Esophagus (tissue), 2 donors: ENCODE measurements around the gene ETV6. TPM values are rescaled to one million over a fixed set of nuclear protein-coding genes. Genes with fewer than 3 reads are reported as not detected.
A peak's percentile ranks its signal among the peaks of the same experiment; 100 is the strongest.

Source experiments
- H3K27ac ChIP-seq, 2 donors: one replicate each; pipeline ENCODE4 v1.5.1; 2013; ENCODE audit warnings: low read depth in 2 of 2, mild to moderate bottlenecking in 2 of 2, inconsistent platforms in 1 of 2, low read length in 1 of 2, moderate library complexity in 1 of 2
- H3K27me3 ChIP-seq, 2 donors: one replicate each; pipeline ENCODE4 v1.6.1; 2013; ENCODE audit warnings: low read length in 2 of 2, control low read depth in 1 of 2, mild to moderate bottlenecking in 1 of 2; ENCODE audit not compliant: insufficient read depth in 2 of 2, control insufficient read depth in 1 of 2
- H3K36me3 ChIP-seq, 2 donors: one replicate each; pipeline ENCODE4 v1.6.1; 2013; ENCODE audit warnings: low read length in 1 of 2; ENCODE audit not compliant: control insufficient read depth in 2 of 2, insufficient read depth in 2 of 2
- H3K4me1 ChIP-seq, 2 donors: one replicate each; pipeline ENCODE4 v1.6.1; 2013; ENCODE audit warnings: low read length in 1 of 2; ENCODE audit not compliant: control insufficient read depth in 2 of 2, insufficient read depth in 2 of 2
- H3K4me3 ChIP-seq, 2 donors: one replicate each; pipeline ENCODE4 v1.5.1; 2013; ENCODE audit warnings: low read length in 2 of 2, mild to moderate bottlenecking in 2 of 2, low read depth in 1 of 2, moderate library complexity in 1 of 2
- H3K9me3 ChIP-seq, 2 donors: one replicate each; pipeline ENCODE4 v1.6.1; 2013; ENCODE audit warnings: mild to moderate bottlenecking in 2 of 2, low read depth in 1 of 2, low read length in 1 of 2, moderate library complexity in 1 of 2; ENCODE audit not compliant: control insufficient read depth in 2 of 2, insufficient read depth in 1 of 2
- WGBS, 2 donors: extraction: QIAGEN DNeasy Blood & Tissue Kit; methylation state at CpG; one replicate each; pipeline ENCODE4 v1.1.7; 2013; 5-methylcytosine and 5-hydroxymethylcytosine counted together
- polyA plus RNA-seq, 2 donors: library from polyadenylated mRNA; stranded (reverse); fragments of 200-250 nt; gene quantifications; one replicate each; pipeline ENCODE4 v1.2.3, GENCODE V29; 2013
- donor health status: healthy with polysubstance abuse.
- donor health status: Bipolar disorder and iron deficiency.

Gene ETV6
- polyA plus RNA-seq, 2 donors, result 5.4 to 5.6 TPM

DNA sequence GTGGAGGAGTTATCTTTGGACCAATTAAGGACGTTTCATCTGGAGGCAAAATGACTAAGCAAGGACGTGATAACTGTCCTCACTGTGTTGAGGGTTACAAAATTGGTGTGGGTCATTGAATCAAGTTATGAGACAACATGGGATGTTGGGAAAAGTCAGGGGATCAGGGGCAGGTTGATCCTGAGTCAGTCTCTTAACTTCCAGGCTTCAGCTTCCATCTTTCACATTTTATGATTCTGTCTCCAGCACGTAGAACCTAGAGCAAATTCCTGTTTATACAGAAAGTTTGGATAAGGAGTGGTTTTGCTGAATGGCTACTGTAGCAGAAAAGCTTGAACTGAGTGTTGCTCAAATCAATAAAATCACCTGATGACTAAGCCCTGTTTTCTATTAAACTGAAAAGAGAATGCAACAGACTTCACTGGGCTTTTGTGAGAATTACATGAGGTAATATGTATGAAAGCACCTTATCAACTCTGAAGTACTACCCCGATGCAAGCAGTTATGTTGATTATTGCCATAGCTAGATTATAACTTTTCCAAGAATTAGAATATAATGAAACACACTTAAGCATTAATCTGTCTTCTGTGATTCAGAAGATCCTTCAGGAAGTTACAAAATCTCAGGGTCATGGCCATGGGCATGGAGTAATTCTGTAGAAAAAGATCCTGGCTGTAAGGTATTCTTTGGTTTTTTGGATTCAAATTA lies 184.8 kb downstream of the ETV6 start:
- Histone ChIP-seq H3K36me3 (peaks cover 0 to 4% of the 10 kb centered on the region in 2 donors), H3K9me3 (no peaks in the 10 kb centered on the region), H3K27ac (peak overlapping the region in 1 of 2 donors; percentile 15), H3K4me1 (peaks cover 3 to 4% of the 10 kb centered on the region in 2 donors), H3K27me3 (no peaks in the 10 kb centered on the region), H3K4me3 (no peak overlapping the region)
- 37 to 47% methylated on average over 4 of the region's 4 CpGs for WGBS, 2 donors

DNA sequence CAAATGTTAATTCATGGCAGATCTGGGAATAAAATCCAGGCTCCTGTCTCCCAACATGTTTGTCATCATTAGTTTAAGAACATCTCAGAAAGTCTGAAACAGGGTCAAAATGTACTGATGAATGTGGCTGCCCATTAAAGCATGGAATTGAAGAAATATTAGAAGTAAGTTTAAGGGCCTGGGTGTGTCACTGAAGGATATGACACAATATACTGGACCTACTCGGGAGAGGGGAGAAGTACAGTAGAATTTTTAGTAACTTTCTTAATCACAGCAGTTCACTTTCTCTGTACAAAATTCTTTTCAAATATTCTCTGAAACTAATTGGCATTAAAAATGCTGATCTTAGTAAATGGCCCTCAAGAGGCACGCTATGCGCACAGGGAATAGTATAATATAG lies 185.5 kb downstream of the ETV6 start:
- Histone ChIP-seq H3K4me3 (no peak overlapping the region), H3K36me3 (peaks cover 0 to 6% of the 10 kb centered on the region in 2 donors), H3K27me3 (no peaks in the 10 kb centered on the region), H3K4me1 (peaks cover under 1 to 4% of the 10 kb centered on the region in 2 donors), H3K9me3 (no peaks in the 10 kb centered on the region), H3K27ac (no peak overlapping the region)
- WGBS, 2 donors, result 82 to 84% methylated on average over 3 of the region's 3 CpGs

DNA sequence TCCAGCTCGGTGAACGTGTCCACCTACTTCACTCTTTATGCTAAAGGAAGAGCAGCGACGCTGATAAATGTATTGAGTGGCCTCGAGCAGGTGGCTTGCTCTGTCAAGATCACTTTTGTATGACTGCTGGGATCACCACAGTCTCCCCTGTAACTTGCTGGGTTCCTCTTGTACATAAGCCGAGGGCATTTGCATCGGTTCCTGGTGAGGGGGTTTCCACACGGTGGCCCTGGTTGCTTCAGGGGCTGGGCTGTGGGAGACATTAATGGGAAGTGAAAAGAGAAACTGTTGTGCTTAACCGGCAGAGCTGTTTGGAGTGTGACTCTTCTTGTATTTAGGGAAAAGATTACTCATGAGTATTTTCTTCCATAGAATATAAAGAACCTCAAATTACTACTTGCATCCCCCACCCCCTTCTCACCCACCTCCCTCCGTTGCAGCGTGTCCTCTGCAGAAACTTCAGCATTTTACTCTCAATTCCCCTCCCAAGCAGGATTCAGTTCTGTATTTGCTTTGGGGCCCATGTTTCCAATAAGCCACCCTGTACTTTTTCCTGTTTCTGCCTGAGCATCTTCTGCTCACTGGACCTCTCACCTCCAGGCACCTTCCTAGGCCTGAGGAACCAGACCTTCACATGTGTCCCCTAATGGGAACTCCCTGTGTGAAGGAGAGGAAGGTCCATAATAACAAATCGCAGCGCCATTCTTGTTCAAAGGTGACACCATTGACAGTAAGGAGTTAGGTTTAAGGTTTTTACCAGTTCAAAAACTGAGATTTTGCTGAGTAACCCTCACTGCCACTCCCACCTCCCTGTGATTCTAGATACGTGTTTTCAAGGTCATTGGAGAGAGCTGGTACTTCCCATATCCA lies 187.0 kb downstream of the ETV6 start:
- Histone ChIP-seq H3K36me3 (peaks cover 0 to 13% of the 10 kb centered on the region in 2 donors), H3K27me3 (no peaks in the 10 kb centered on the region), H3K4me3 (no peak overlapping the region), H3K9me3 (no peaks in the 10 kb centered on the region), H3K4me1 (peaks cover 0 to 4% of the 10 kb centered on the region in 2 donors), H3K27ac (peak overlapping the region; percentile 16 to 66)
- 62 to 63% methylated on average over 14 of the region's 14 CpGs for WGBS, 2 donors

DNA sequence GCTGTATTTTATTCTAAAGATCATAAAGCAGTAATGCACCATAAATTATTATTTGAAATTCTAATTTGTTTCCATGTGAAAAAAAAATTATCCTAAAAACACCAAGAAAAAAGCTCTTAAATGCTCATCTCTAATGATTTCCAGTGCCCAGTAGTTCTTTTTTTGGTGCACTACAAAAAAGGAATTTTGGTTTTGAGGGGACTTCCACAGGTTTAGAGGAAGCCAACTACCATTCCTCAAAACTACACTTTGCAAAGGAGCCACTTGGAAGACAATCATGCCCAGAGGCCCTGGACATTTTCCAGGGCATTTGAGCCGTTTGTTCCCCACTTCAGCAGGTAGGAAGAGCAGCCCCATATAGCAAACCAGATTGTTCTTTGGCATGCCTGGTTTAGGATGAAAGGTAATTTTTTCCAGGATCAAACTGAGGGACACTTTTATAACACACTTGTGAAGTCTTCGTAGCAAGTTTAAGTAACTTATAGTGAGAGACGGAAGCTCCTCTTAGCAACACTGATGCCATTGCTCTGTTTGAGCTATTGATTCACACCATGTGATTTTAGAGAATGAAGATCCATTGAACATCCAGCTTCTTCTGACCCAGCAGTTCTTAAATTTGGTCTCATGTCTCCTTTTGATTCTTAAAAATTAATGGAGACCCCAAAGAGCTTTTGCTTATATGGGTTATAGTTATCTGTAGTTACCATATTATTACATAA lies 187.9 kb downstream of the ETV6 start:
- Histone ChIP-seq H3K36me3 (peaks cover 2 to 17% of the 10 kb centered on the region in 2 donors), H3K27me3 (no peaks in the 10 kb centered on the region), H3K4me1 (peaks cover 0 to 4% of the 10 kb centered on the region in 2 donors), H3K27ac (no peak overlapping the region), H3K4me3 (no peak overlapping the region), H3K9me3 (no peaks in the 10 kb centered on the region)
- 63% methylated on average over 3 of the region's 3 CpGs for WGBS, 2 donors

DNA sequence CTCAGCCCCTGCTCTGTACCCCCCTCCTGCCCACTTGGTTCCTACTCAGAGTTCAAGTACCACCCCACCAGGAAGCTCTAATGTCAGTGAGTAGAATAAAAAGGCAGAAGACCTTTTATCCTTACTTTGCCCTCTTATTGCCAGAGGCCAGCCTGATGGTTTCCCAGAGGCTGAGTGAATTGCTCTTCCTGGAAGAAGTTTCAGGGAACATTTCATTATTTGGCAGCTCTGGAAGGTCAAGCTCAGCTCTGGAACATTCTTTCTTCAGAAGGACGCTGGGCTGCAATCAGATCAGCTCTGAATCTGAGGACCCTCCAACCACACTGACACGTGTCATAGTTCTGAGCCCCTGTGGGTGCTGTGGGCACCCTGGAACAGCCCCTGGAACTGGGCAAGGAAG lies 188.9 kb downstream of the ETV6 start:
- 67 to 81% methylated on average over 2 of the region's 2 CpGs for WGBS, 2 donors
- Histone ChIP-seq H3K27me3 (no peaks in the 10 kb centered on the region), H3K9me3 (no peaks in the 10 kb centered on the region), H3K4me3 (no peak overlapping the region), H3K27ac (peak overlapping the region; percentile 15 to 61), H3K36me3 (peaks cover 2 to 17% of the 10 kb centered on the region in 2 donors), H3K4me1 (peaks cover 0 to 4% of the 10 kb centered on the region in 2 donors)

DNA sequence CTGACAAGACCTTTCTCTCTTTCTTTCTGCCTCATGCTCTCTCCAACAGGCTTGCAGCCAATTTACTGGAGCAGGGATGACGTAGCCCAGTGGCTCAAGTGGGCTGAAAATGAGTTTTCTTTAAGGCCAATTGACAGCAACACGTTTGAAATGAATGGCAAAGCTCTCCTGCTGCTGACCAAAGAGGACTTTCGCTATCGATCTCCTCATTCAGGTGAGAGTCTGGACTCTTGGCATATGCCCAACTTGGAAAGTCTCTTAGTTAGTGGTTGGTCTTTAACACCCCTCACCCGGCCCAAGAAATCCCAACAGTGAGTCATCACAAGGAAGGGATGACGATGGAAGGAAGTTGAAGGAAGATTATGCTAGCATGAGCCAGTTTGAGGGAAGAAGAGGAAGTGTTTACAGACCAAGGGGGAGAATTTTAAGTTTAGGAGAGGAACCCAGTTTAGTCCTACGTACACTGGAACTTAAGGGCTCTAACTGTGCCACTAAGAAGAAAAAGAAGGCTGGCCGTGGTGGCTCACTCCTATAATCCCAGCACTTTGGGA lies 189.7 kb downstream of the ETV6 start:
- WGBS, 2 donors, result 61 to 69% methylated on average over 8 of the region's 8 CpGs
- no peaks in the 10 kb centered on the region for H3K9me3 ChIP-seq
- peaks cover 2 to 17% of the 10 kb centered on the region in 2 donors for H3K36me3 ChIP-seq
- peaks cover 0 to 4% of the 10 kb centered on the region in 2 donors for H3K4me1 ChIP-seq
- H3K4me3 ChIP-seq, result no peak overlapping the region
- H3K27ac ChIP-seq, result peak overlapping the region; percentile 54 to 61
- H3K27me3 ChIP-seq, result no peaks in the 10 kb centered on the region

DNA sequence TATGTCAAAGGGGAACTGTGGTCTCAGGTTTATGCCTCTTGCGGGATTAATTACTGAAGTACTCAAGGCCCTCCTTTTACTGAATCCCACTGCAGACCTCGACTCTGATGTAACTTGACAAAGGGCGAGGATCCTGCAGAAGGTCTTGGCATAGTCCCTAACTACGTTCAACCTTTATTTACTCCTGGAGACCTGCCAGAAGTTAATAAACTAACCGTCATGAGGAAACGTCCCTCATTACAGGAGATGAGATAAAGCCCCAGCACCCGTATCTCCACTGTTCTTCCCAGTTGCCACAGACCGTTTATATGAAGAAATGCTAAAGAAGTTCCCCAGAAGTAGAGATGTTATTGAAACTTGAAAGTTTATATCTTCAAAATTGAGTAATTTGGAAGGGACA lies 190.9 kb downstream of the ETV6 start:
- Histone ChIP-seq H3K27ac (no peak overlapping the region), H3K36me3 (peaks cover 2 to 17% of the 10 kb centered on the region in 2 donors), H3K4me1 (peaks cover 0 to 4% of the 10 kb centered on the region in 2 donors), H3K4me3 (no peak overlapping the region), H3K9me3 (no peaks in the 10 kb centered on the region), H3K27me3 (no peaks in the 10 kb centered on the region)
- 44 to 54% methylated on average over 8 of the region's 8 CpGs for WGBS, 2 donors

DNA sequence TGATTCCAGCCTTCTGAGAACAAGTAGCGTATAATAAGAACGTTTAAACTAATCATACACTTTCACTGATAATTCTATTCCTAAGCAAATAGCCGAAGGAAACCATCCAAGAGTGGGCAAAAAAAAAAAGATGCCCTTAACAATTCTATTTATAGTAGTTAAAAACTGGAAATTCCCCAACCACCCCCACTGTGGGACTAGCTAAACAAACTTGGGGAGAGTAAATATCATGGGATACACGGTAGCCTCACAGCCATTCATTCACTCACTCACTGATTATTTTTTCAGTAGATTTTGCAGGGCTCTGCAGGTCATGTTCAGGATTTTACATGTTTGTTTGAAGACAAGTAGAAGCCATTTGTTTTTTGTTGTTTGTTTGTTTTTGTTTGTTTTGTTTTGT lies 197.0 kb downstream of the ETV6 start:
- no peaks in the 10 kb centered on the region for H3K4me1 ChIP-seq
- H3K27me3 ChIP-seq, result no peaks in the 10 kb centered on the region
- no peaks in the 10 kb centered on the region for H3K9me3 ChIP-seq
- no peak overlapping the region for H3K27ac ChIP-seq
- 66 to 69% methylated on average over 4 of the region's 4 CpGs for WGBS, 2 donors
- H3K4me3 ChIP-seq, result no peak overlapping the region
- peaks cover 8 to 12% of the 10 kb centered on the region in 2 donors for H3K36me3 ChIP-seq

DNA sequence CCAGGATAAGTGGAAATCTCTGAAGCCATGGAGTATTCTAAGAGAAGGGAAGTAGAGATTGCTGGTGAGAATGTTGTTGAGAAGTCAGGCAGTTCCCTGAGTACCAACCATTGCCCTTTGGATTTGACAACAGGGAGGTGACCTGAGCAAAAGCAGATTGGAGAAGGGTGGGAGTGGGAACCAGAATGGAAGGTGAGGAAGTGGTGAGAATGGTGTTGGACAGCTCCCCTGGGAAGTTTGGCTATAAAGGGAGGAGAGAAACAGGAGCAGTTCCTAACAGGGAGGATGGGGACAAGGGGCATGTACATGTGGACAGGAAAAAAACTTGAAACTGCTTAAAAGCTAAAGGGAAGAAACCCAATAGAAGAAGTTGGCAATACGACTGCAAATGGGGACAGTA lies 198.1 kb downstream of the ETV6 start:
- 74 to 76% methylated on average over 1 of the region's 1 CpG for WGBS, 2 donors
- Histone ChIP-seq H3K4me1 (no peaks in the 10 kb centered on the region), H3K4me3 (no peak overlapping the region), H3K9me3 (no peaks in the 10 kb centered on the region), H3K36me3 (peaks cover 4 to 9% of the 10 kb centered on the region in 2 donors), H3K27ac (no peak overlapping the region), H3K27me3 (no peaks in the 10 kb centered on the region)
